Activated CD4-positive, alpha-beta T cell treated with anti-CD3 and anti-CD28 coated beads, Interleukin-2, amount 10 ng/mL, durations not matched to agents 7 days and 5 days (primary cell): Measurements from ENCODE around the gene OR5K3. TPM values are rescaled to one million over a fixed set of nuclear protein-coding genes. Genes with fewer than 3 reads are reported as not detected.
"Not testable (repeated sequence)": the region's sequence is repeated elsewhere in the genome, so short reads cannot be mapped to it uniquely, and the experiment has no call there.

Source experiments
- CTCF ChIA-PET: fragments of 350-600 bp; sonication (Branson Sonifier 250); formaldehyde crosslinking; loops from one replicate; lab custom pipeline; 2021; ENCODE audit warnings: antibody characterized with exemption; lab: Charles Lee
- POLR2A ChIA-PET: fragments of 350-600 bp; sonication (Branson Sonifier 250); formaldehyde crosslinking; loops from one replicate; lab custom pipeline; 2021; ENCODE audit warnings: antibody characterized with exemption; lab: Charles Lee
- DNase-seq: peaks from one replicate; pipeline ENCODE4 v3.0.0-alpha.2; 2020
- H3K27ac Mint-ChIP-seq: one replicate; pipeline ENCODE4 v1.8.0; 2021; ENCODE audit warnings: mild to moderate bottlenecking, moderate library complexity, mixed read lengths
- H3K27me3 Mint-ChIP-seq: one replicate; pipeline ENCODE4 v1.8.0; 2021; ENCODE audit warnings: mixed read lengths
- H3K36me3 Mint-ChIP-seq: one replicate; pipeline ENCODE4 v1.8.0; 2021; ENCODE audit warnings: low read depth, mixed read lengths
- H3K4me1 Mint-ChIP-seq: one replicate; pipeline ENCODE4 v1.8.0; 2021; ENCODE audit warnings: mixed read lengths
- H3K4me3 Mint-ChIP-seq: one replicate; pipeline ENCODE4 v1.8.0; 2021; ENCODE audit warnings: mild to moderate bottlenecking, moderate library complexity, mixed read lengths
- H3K9me3 Mint-ChIP-seq: one replicate; pipeline ENCODE4 v1.8.0; 2021; ENCODE audit warnings: mixed read lengths
- total RNA-seq, 2 experiments: library from RNA; stranded (reverse); gene quantifications; one replicate each; pipeline ENCODE4 v1.2.3, GENCODE V29; 2021

Gene OR5K3
- total RNA-seq, 2 experiments from 2014 or later = not detected

- Mint-ChIP-seq H3K36me3 (no peaks in the 10 kb centered on the region), H3K9me3 (no peaks in the 10 kb centered on the region), H3K27me3 (peaks cover 33% of the 10 kb centered on the region), H3K27ac (no peak overlapping the region), H3K4me1 (no peaks in the 10 kb centered on the region), H3K4me3 (no peak overlapping the region)
- no peak for DNase-seq
- ChIA-PET CTCF (no interaction called here), POLR2A (no interaction called here)
Measured at GRCh38 chr3:98372445-98372844, 18.0 kb upstream of the OR5K3 start.

- Mint-ChIP-seq H3K27me3 (peaks cover 26% of the 10 kb centered on the region), H3K9me3 (no peaks in the 10 kb centered on the region), H3K4me3 (no peak overlapping the region), H3K36me3 (no peaks in the 10 kb centered on the region), H3K27ac (no peak overlapping the region), H3K4me1 (no peaks in the 10 kb centered on the region)
- CTCF ChIA-PET = no interaction called here
- no peak for DNase-seq
- POLR2A ChIA-PET = no interaction called here
Measured at GRCh38 chr3:98376631-98377030, 13.8 kb upstream of the OR5K3 start.

GRCh38 chr3:98388147-98388546, 2.3 kb upstream of the OR5K3 start:
- H3K9me3 Mint-ChIP-seq = peaks cover 3% of the 10 kb centered on the region
- ChIA-PET POLR2A (no interaction called here), CTCF (interaction anchor here (1.3 kb wide), 1 partner anchor 26 kb away, joined by 3 read pairs; no protein-coding TSS in a partner anchor)
- no peaks in the 10 kb centered on the region for H3K4me1 Mint-ChIP-seq
- no peaks in the 10 kb centered on the region for H3K36me3 Mint-ChIP-seq
- H3K4me3 Mint-ChIP-seq = no peak overlapping the region
- peaks cover 51% of the 10 kb centered on the region for H3K27me3 Mint-ChIP-seq
- DNase-seq = no peak
- no peak overlapping the region for H3K27ac Mint-ChIP-seq

- Mint-ChIP-seq H3K27ac (no peak overlapping the region), H3K4me1 (peaks cover 2% of the 10 kb centered on the region), H3K9me3 (peaks cover 20% of the 10 kb centered on the region), H3K27me3 (peaks cover 42% of the 10 kb centered on the region), H3K36me3 (peaks cover 7% of the 10 kb centered on the region), H3K4me3 (no peak overlapping the region)
- POLR2A ChIA-PET = no interaction called here
- no peak for DNase-seq
- CTCF ChIA-PET = no interaction called here
Measured at GRCh38 chr3:98395101-98395500, 4.6 kb downstream of the OR5K3 start.

GRCh38 chr3:98396482-98396881, 6.0 kb downstream of the OR5K3 start:
- POLR2A ChIA-PET, H3K4me3 Mint-ChIP-seq, H3K4me1 Mint-ChIP-seq, DNase-seq, H3K27ac Mint-ChIP-seq: not testable (repeated sequence)
- Mint-ChIP-seq H3K27me3 (peaks cover 32% of the 10 kb centered on the region), H3K9me3 (peaks cover 31% of the 10 kb centered on the region), H3K36me3 (peaks cover 15% of the 10 kb centered on the region)
- CTCF ChIA-PET = interaction anchor here (0.6 kb wide), 1 partner anchor 254 kb away, joined by 3 read pairs; no protein-coding TSS in a partner anchor

DNA sequence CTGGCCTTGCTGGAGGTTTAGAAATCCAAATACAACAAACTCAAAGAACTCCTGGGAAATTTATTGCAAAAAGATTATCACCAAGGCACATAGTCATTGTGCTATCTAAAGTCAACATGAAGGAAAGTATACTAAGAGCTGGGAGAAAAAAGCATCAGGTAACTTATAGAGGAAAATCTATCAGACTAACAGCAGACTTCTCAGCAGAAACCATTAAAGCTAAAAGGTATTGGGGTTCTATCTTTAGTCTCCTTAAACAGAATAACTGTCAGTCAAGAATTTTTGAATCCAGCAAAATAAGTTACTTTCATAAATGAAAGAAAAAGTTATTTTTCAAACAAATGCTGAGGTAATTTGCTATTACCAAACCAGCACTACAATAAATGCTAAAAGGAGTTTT, 8.0 kb downstream of the OR5K3 start:
- DNase-seq = no peak
- Mint-ChIP-seq H3K4me1 (peaks cover 17% of the 10 kb centered on the region), H3K27me3 (peaks cover 30% of the 10 kb centered on the region), H3K4me3 (no peak overlapping the region), H3K9me3 (peaks cover 46% of the 10 kb centered on the region), H3K27ac (no peak overlapping the region), H3K36me3 (peaks cover 20% of the 10 kb centered on the region)
- CTCF ChIA-PET = interaction anchor here (1.1 kb wide), 1 partner anchor 12 kb away, joined by 3 read pairs; no protein-coding TSS in a partner anchor
- POLR2A ChIA-PET = no interaction called here

GRCh38 chr3:98402507-98402906, 12.0 kb downstream of the OR5K3 start:
- Mint-ChIP-seq H3K27ac (no peak overlapping the region), H3K4me1 (peaks cover 19% of the 10 kb centered on the region), H3K4me3 (no peak overlapping the region), H3K36me3 (peaks cover 31% of the 10 kb centered on the region), H3K27me3 (peaks cover 24% of the 10 kb centered on the region), H3K9me3 (peaks cover 63% of the 10 kb centered on the region)
- DNase-seq = no peak
- POLR2A ChIA-PET = no interaction called here
- CTCF ChIA-PET = no interaction called here

- peaks cover 18% of the 10 kb centered on the region for H3K27me3 Mint-ChIP-seq
- H3K27ac Mint-ChIP-seq = no peak overlapping the region
- no peak for DNase-seq
- POLR2A ChIA-PET = no interaction called here
- no peak overlapping the region for H3K4me3 Mint-ChIP-seq
- CTCF ChIA-PET = no interaction called here
- peaks cover 55% of the 10 kb centered on the region for H3K9me3 Mint-ChIP-seq
- peaks cover 19% of the 10 kb centered on the region for H3K4me1 Mint-ChIP-seq
- peaks cover 28% of the 10 kb centered on the region for H3K36me3 Mint-ChIP-seq
Measured at GRCh38 chr3:98404010-98404409, 13.5 kb downstream of the OR5K3 start.

DNA sequence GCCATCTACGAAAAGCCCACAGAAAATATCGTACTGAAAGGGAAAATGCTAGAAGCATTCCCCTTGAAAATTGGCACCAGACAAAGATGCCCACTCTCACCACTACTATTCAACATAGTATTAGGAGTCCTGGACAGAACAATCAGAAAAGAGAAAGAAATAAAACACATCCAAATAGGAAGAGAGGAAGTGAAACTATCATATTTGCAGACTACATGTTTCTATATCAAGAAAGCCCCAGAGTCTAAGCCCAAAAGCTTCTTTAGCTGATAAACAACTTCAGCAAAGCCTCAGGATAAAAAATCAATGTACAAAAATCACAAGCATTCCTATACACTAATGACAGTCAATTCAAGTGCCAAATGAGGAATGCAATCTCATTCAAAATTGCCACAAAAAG, 15.6 kb downstream of the OR5K3 start:
- Mint-ChIP-seq H3K4me3 (no peak overlapping the region), H3K4me1 (peaks cover 9% of the 10 kb centered on the region), H3K27ac (no peak overlapping the region), H3K9me3 (peaks cover 38% of the 10 kb centered on the region), H3K36me3 (peaks cover 19% of the 10 kb centered on the region), H3K27me3 (peaks cover 19% of the 10 kb centered on the region)
- ChIA-PET CTCF (no interaction called here), POLR2A (no interaction called here)
- no peak for DNase-seq

GRCh38 chr3:98432575-98432974, 42.1 kb downstream of the OR5K3 start:
- H3K27ac Mint-ChIP-seq = no peak overlapping the region
- H3K36me3 Mint-ChIP-seq = peaks cover 5% of the 10 kb centered on the region
- DNase-seq = no peak
- H3K9me3 Mint-ChIP-seq = peaks cover 20% of the 10 kb centered on the region
- H3K4me3 Mint-ChIP-seq = no peak overlapping the region
- CTCF ChIA-PET = no interaction called here
- no peaks in the 10 kb centered on the region for H3K4me1 Mint-ChIP-seq
- POLR2A ChIA-PET = interaction anchor here (0.6 kb wide), 1 partner anchor 42 kb away, joined by 4 read pairs; no protein-coding TSS in a partner anchor
- H3K27me3 Mint-ChIP-seq = peaks cover 9% of the 10 kb centered on the region

DNA sequence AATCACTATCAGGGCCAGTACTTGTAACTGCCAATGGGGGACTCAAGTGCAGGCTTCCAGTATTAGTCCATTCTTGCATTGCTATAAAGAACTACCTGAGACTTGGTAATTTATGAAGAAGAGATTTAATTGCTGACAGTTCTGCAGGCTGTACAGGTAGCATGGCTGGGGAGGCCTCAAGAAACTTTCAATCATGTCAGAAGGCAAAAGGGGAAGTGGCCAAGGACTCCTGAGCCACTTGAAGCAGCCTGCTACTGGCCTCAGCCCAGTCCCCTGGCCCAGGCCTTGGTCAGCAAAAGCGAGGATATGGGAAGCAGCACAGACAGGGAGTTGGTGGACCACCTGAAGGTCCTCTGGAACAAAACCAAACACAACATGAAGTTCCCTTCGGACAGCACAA, 43.3 kb downstream of the OR5K3 start:
- CTCF ChIA-PET = no interaction called here
- H3K27ac Mint-ChIP-seq = no peak overlapping the region
- H3K9me3 Mint-ChIP-seq = peaks cover 19% of the 10 kb centered on the region
- POLR2A ChIA-PET = no interaction called here
- no peaks in the 10 kb centered on the region for H3K4me1 Mint-ChIP-seq
- H3K4me3 Mint-ChIP-seq = no peak overlapping the region
- peaks cover 11% of the 10 kb centered on the region for H3K27me3 Mint-ChIP-seq
- no peak for DNase-seq
- H3K36me3 Mint-ChIP-seq = peaks cover 5% of the 10 kb centered on the region

DNA sequence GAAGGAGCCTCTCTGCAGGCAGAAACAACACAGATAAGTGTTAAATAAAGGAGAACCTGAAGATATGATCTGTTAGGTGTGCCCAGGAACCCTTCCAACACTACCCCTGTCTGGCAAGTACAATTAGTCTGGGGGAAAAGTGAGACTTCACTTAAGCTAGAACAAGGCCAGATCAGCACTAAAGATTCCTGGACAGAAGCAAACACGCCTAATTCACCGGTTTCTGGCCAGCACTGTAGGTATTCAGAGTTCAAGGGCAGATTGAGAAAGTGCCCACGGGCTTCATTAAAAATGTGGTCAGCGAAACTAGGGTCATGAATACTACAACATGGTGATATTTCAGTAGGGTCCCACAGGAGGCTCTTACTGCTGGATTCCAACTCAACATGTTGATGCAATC, 43.9 kb downstream of the OR5K3 start:
- Mint-ChIP-seq H3K27me3 (peaks cover 11% of the 10 kb centered on the region), H3K27ac (no peak overlapping the region), H3K4me3 (no peak overlapping the region), H3K9me3 (peaks cover 13% of the 10 kb centered on the region), H3K36me3 (peaks cover 2% of the 10 kb centered on the region), H3K4me1 (no peaks in the 10 kb centered on the region)
- no peak for DNase-seq
- ChIA-PET POLR2A (no interaction called here), CTCF (no interaction called here)

DNA sequence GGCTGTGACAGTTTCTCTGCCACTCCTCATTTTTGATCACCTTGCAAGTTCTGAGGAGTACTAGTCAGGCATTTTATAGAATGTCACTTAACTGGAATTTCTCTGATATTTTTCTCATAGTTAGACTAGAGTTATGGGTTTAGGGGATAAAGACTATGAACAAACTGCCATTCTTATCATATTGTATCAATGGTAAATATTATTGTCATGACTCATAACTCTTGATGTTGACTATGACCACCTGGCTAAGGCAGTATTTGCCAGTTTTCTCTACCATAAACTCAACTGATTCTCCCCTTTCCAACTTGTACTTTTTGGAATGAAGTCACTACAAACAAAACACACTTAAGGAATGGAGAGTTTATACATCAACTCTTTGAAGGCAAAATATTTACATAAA, 49.8 kb downstream of the OR5K3 start:
- H3K4me1 Mint-ChIP-seq = no peaks in the 10 kb centered on the region
- H3K27me3 Mint-ChIP-seq = peaks cover 39% of the 10 kb centered on the region
- no peak overlapping the region for H3K4me3 Mint-ChIP-seq
- no peak for DNase-seq
- H3K36me3 Mint-ChIP-seq = no peaks in the 10 kb centered on the region
- ChIA-PET CTCF (no interaction called here), POLR2A (no interaction called here)
- no peaks in the 10 kb centered on the region for H3K9me3 Mint-ChIP-seq
- H3K27ac Mint-ChIP-seq = no peak overlapping the region
